EH (cell line): ENCODE results near the gene PCDHGB1.
A peak's percentile ranks its signal among the peaks of the same experiment; 100 is the strongest.
"Not testable (repeated sequence)": the region's sequence is repeated elsewhere in the genome, so short reads cannot be mapped to it uniquely, and the experiment has no call there.

Experiments
- DNase-seq: peaks from one replicate; pipeline ENCODE4 v3.0.0-alpha.2; 2015; ENCODE audit warnings: low read depth

PCDHGB1 gene

DNA sequence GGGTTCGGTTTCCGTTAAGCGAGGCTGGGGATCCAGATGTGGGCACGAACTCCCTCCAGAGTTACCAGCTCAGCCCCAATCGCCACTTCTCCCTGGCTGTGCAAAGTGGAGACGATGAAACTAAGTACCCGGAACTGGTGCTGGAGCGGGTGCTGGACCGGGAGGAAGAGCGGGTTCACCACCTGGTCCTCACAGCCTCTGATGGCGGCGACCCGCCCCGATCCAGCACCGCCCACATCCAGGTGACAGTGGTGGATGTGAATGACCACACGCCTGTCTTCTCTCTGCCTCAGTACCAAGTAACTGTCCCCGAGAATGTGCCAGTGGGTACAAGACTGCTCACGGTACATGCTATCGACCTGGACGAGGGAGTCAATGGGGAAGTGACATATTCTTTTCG, 33.4 kb downstream of the PCDHGB1 start:
- DNase-seq, result no peak

- DNase-seq, result no peak
Observed at GRCh38 chr5:141384471-141385267, 34.8 kb downstream of the PCDHGB1 start.

DNA sequence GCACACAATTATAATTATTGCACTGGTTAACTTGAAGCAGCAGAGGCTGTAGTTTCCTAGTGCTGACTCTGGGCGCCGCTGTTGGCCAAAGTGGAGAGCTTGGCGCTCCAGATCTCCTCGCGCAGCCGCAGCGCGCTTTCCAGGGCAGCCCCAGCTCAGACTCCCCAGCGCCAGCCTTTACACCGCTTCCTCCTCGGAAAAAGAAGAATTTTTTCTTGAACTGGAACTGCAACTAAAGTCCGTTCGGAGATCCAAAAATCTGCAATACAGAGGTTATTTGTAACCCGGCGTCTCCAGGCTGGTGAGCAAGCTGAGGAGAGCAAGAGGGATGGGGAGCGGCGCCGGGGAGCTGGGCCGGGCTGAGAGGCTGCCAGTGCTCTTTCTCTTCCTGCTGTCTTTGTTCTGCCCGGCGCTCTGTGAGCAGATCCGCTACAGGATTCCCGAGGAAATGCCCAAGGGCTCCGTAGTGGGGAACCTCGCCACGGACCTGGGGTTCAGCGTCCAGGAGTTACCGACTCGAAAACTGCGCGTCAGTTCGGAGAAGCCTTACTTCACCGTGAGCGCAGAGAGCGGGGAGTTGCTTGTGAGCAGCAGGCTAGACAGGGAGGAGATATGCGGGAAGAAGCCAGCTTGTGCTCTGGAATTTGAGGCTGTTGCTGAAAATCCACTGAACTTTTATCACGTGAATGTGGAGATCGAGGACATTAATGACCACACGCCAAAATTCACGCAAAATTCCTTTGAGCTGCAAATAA, 37.8 kb downstream of the PCDHGB1 start, which contains the start of gene PCDHGB4:
Gene PCDHGB4 (plus strand): TSS at position 142 of the 755 bp plus-strand sequence. CDS start 187 bp downstream, at position 329.
- peak; percentile 32 for DNase-seq

DNA sequence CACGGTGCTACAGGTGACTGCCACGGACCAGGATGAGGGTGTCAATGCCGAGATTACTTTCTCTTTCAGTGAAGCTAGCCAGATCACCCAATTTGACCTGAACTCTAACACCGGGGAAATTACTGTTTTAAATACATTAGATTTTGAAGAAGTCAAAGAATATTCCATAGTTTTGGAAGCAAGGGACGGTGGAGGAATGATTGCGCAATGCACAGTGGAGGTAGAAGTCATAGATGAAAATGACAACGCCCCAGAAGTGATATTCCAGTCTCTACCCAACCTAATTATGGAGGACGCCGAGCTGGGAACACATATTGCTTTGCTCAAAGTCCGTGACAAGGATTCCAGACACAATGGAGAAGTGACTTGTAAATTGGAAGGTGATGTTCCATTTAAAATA, 38.8 kb downstream of the PCDHGB1 start:
- DNase-seq, result no peak

- DNase-seq, result no peak
Observed at GRCh38 chr5:141389153-141390042, 39.5 kb downstream of the PCDHGB1 start.

DNA sequence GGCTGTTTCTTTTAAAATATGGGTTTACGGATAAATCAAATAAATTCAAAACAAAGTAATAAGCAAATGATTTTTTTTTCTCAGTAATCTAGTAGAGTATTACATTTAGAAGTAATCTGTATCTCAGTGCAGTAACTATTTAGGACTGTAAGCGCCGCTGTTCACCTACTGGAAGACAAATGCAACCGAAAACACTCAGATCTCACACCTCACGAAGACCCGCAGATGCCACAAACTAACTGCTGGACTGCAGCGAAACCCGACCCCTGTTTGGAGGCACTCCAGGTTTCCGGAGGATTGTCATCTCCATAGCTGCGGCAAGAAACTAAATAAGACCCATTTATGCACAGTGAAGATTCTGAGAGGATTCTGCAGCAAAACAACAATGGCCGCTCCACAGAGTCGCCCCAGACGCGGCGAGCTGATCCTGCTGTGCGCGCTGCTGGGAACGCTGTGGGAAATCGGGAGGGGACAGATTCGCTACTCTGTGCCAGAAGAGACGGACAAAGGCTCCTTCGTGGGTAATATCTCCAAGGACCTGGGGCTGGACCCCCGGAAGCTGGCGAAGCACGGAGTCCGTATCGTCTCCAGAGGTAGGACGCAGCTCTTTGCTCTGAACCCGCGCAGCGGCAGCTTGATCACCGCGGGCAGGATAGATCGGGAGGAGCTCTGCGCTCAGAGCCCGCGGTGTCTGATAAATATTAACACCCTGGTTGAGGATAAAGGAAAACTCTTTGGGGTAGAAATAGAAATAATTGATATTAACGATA, 42.7 kb downstream of the PCDHGB1 start, which contains the start of gene PCDHGA8:
Gene PCDHGA8 (plus strand): TSS at position 205 of the 770 bp plus-strand sequence. CDS start 181 bp downstream, at position 386.
- DNase-seq, result peak; percentile 30

- no peak for DNase-seq
Observed at GRCh38 chr5:141393267-141393666, 43.4 kb downstream of the PCDHGB1 start.

DNA sequence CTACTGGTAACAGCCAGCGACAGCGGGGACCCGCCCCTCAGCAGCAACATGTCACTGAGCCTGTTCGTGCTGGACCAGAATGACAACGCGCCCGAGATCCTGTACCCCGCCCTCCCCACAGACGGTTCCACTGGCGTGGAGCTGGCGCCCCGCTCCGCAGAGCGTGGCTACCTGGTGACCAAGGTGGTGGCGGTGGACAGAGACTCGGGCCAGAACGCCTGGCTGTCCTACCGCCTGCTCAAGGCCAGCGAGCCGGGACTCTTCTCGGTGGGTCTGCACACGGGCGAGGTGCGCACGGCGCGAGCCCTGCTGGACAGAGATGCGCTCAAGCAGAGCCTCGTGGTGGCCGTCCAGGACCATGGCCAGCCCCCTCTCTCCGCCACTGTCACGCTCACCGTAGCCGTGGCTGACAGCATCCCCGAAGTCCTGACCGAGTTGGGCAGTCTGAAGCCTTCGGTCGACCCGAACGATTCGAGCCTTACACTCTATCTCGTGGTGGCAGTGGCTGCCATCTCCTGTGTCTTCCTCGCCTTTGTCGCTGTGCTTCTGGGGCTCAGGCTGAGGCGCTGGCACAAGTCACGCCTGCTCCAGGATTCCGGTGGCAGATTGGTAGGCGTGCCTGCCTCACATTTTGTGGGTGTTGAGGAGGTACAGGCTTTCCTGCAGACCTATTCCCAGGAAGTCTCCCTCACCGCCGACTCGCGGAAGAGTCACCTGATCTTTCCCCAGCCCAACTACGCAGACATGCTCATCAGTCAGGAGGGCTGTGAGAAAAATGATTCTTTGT, 44.7 kb downstream of the PCDHGB1 start:
- not testable (repeated sequence) for DNase-seq

GRCh38 chr5:141397756-141398551, 48.1 kb downstream of the PCDHGB1 start, which contains the start of gene PCDHGB5:
Gene PCDHGB5 (plus strand): TSS chr5:141397947. CDS start chr5:141398128, 181 bp downstream.
- DNase-seq, result peak; percentile 73

GRCh38 chr5:141398608-141399007, 48.7 kb downstream of the PCDHGB1 start:
- no peak for DNase-seq

DNA sequence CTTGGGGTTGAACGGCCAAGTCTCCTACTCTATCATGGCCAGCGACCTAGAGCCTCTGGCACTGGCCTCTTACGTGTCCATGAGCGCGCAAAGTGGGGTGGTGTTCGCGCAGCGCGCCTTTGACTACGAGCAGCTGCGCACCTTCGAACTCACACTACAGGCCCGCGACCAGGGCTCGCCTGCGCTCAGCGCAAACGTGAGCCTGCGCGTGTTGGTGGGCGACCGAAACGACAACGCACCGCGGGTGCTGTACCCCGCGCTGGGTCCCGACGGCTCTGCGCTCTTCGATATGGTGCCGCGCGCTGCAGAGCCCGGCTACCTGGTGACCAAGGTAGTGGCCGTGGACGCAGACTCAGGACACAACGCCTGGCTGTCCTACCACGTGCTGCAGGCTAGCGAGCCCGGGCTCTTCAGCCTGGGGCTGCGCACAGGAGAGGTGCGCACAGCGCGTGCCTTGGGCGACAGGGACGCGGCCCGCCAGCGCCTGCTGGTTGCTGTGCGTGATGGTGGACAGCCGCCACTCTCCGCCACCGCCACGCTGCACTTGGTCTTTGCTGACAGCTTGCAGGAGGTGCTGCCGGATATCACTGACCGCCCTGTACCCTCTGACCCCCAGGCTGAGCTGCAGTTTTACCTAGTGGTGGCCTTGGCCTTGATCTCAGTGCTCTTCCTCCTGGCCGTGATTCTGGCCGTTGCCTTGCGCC, 49.8 kb downstream of the PCDHGB1 start:
- no peak for DNase-seq
